Glutamatergic neuron (in vitro differentiated cells): ENCODE data around the gene LRRC10B. TPM values are rescaled to one million over a fixed set of nuclear protein-coding genes. Genes with fewer than 3 reads are reported as not detected.

Experiments
- DNase-seq: peaks from one replicate; pipeline ENCODE4 v3.0.0; 2022
- H3K27ac Mint-ChIP-seq: one replicate; pipeline ENCODE4 v1.8.0; 2020; ENCODE audit warnings: mild to moderate bottlenecking, mixed read lengths, inconsistent platforms; ENCODE audit not compliant: unreplicated experiment
- H3K27me3 Mint-ChIP-seq: one replicate; pipeline ENCODE4 v1.8.0; 2020; ENCODE audit warnings: mild to moderate bottlenecking, moderate library complexity, mixed read lengths, inconsistent platforms; ENCODE audit not compliant: unreplicated experiment
- H3K36me3 Mint-ChIP-seq: one replicate; pipeline ENCODE4 v1.8.0; 2020; ENCODE audit warnings: mild to moderate bottlenecking, mixed read lengths, inconsistent platforms; ENCODE audit not compliant: unreplicated experiment
- H3K4me1 Mint-ChIP-seq: one replicate; pipeline ENCODE4 v1.8.0; 2020; ENCODE audit warnings: mild to moderate bottlenecking, low read depth, mixed read lengths, inconsistent platforms; ENCODE audit not compliant: unreplicated experiment
- H3K4me3 Mint-ChIP-seq: one replicate; pipeline ENCODE4 v1.8.0; 2020; ENCODE audit warnings: mild to moderate bottlenecking, mixed read lengths, inconsistent platforms; ENCODE audit not compliant: unreplicated experiment
- H3K9me3 Mint-ChIP-seq: one replicate; pipeline ENCODE4 v1.8.0; 2020; ENCODE audit warnings: mild to moderate bottlenecking, moderate library complexity, mixed read lengths, inconsistent platforms; ENCODE audit not compliant: unreplicated experiment
- total RNA-seq: library from RNA; stranded (reverse); fragmentation: NEBNext Ultra II Directional; extraction: Animal tissue kit (Norgen Biotek cat#: 25700); gene quantifications from one replicate; pipeline ENCODE4 v1.2.1, GENCODE V29; 2021; ENCODE audit not compliant: unreplicated experiment
- TF ChIP-seq, protein P1 (sequence below): fragments of 200-600 bp; sonication (generic); IDR thresholded peaks from one replicate; pipeline ENCODE4 v1.5.0; 2021; ENCODE audit not compliant: partially characterized antibody, unreplicated experiment

Gene LRRC10B
- total RNA-seq, 1 donor from 2014 or later: 8.2 TPM

DNA sequence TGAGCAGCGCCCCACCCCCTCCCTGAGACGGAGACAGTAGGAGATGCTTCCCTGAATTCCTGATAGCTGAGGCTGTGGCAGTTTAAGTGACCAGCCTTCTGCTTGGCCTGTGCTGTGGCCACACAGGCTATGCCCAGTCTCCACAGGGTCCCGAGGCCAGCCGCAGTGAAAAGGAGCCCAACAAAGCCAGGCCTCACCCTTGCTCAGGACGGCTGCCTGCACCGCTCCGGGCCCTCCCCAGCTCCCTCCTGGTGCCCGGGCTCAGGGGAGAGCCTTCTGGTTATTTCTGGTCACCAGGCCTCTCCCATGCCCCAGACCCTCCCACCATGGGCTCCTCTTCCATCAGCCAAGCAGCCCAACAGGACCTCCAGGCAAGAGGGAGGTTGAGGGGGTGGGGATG lies 28.8 kb downstream of the LRRC10B start:
- TF ChIP-seq, protein P1, sequence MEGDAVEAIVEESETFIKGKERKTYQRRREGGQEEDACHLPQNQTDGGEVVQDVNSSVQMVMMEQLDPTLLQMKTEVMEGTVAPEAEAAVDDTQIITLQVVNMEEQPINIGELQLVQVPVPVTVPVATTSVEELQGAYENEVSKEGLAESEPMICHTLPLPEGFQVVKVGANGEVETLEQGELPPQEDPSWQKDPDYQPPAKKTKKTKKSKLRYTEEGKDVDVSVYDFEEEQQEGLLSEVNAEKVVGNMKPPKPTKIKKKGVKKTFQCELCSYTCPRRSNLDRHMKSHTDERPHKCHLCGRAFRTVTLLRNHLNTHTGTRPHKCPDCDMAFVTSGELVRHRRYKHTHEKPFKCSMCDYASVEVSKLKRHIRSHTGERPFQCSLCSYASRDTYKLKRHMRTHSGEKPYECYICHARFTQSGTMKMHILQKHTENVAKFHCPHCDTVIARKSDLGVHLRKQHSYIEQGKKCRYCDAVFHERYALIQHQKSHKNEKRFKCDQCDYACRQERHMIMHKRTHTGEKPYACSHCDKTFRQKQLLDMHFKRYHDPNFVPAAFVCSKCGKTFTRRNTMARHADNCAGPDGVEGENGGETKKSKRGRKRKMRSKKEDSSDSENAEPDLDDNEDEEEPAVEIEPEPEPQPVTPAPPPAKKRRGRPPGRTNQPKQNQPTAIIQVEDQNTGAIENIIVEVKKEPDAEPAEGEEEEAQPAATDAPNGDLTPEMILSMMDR: no peak
- H3K27ac Mint-ChIP-seq: no peak overlapping the region

DNA sequence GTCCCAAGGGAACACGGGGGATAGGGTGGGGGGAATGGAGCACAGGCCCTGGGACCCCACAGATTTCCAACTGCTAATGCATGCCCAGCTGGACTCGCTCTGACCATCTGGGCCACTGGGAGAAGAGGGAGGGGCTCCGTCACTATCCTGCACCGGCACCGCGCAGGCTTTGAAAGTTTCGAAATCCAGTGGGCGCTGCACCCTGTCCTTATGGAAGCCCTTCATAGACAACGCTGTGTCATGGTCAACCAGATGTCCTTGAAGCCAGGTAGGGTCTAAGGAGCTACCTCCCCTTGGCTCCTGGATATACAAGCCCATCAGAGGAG lies 30.1 kb downstream of the LRRC10B start:
- Mint-ChIP-seq H3K4me3 (peak overlapping the region; percentile 18), H3K27ac (peak overlapping the region; percentile 40)
- TF ChIP-seq, protein P1: no peak

More for the DNA sequence above, 28.8 kb downstream of the LRRC10B start:
- Mint-ChIP-seq H3K9me3 (peaks cover 17% of the 10 kb centered on the region), H3K36me3 (no peaks in the 10 kb centered on the region), H3K4me1 (peaks cover 45% of the 10 kb centered on the region), H3K4me3 (no peak overlapping the region), H3K27me3 (peaks cover 19% of the 10 kb centered on the region)
- no peak for DNase-seq

DNA sequence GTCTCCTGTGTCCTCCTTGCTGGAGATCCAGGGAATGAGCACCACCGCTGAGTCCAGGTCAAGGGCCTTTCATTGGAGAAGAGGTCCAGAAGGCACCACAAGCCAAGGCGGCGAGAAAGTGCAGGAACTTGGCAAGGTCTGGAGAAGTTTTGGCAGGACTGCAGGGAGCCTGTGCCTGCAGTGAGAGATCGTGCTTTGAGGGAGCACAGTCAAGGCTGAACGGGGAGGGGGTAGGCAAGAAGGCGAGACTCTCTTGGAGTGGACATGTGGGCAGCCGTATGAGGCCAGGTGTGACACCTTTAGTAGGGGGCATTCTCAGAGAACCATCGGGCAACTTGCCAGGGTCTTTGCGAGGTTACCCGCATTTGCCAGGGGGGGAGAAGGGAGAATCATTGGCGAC lies 30.5 kb downstream of the LRRC10B start:
- peak overlapping the region; percentile 40 for H3K27ac Mint-ChIP-seq
- no peak for DNase-seq
- peaks cover 19% of the 10 kb centered on the region for H3K27me3 Mint-ChIP-seq
- H3K9me3 Mint-ChIP-seq: peaks cover 15% of the 10 kb centered on the region
- H3K4me1 Mint-ChIP-seq: peaks cover 42% of the 10 kb centered on the region
- no peak overlapping the region for H3K4me3 Mint-ChIP-seq
- TF ChIP-seq, protein P1: no peak
- H3K36me3 Mint-ChIP-seq: no peaks in the 10 kb centered on the region

More for the DNA sequence above, 30.1 kb downstream of the LRRC10B start:
- Mint-ChIP-seq H3K9me3 (peaks cover 17% of the 10 kb centered on the region), H3K27me3 (peaks cover 19% of the 10 kb centered on the region), H3K36me3 (no peaks in the 10 kb centered on the region), H3K4me1 (peaks cover 44% of the 10 kb centered on the region)
- peak; percentile 49 for DNase-seq

DNA sequence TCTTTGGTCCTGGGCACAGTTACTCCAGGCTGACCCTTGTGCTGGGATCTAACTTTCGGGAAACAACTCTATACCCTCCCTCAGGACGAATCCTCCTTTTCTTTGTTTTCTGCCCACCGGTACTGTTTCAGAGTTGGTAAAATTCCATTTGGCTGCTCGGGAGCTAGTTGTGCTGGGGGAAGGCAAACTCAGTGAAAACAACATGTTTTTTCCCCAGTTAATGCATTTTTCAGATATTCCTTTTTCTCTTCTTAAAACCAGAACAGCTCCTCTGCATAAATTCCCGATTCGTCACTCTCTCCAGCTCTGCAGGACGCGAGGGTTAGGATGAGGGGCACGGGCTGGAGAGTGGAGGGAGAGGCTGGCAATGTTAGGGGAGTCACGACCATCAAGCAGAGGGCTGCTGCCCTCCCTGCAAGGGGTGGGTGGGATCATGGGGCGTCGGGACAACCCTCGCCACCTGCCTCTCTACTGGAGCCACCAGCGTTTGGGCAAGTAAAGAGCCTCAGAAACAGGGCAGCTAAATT lies 31.3 kb downstream of the LRRC10B start:
- TF ChIP-seq, protein P1: no peak
- DNase-seq: no peak
- Mint-ChIP-seq H3K27ac (peak overlapping the region; percentile 25), H3K27me3 (peaks cover 11% of the 10 kb centered on the region), H3K4me3 (peak overlapping the region; percentile 32), H3K4me1 (peaks cover 35% of the 10 kb centered on the region), H3K36me3 (no peaks in the 10 kb centered on the region), H3K9me3 (peaks cover 11% of the 10 kb centered on the region)

DNA sequence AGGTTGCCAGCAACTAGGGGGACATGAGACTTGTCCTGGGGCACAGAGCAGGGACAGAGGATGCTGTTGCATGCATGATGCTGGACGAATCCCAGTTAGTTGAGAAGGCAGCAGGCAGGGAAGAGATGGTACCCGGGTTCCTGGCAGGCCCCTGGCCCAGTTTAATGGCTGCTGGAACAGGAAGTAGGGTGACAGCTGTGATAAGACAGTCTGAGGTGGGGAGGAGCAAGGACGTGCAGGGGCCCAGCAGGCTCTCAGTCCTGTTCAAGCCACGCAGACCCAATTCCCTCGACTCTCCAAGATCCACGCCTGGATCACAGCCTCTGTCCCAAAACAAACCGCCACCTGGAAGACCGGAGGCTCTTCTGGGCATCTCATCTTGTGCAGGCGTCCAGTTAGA lies 32.0 kb downstream of the LRRC10B start:
- no peak overlapping the region for H3K27ac Mint-ChIP-seq
- peaks cover 10% of the 10 kb centered on the region for H3K27me3 Mint-ChIP-seq
- DNase-seq: no peak
- H3K4me1 Mint-ChIP-seq: peaks cover 33% of the 10 kb centered on the region
- H3K4me3 Mint-ChIP-seq: no peak overlapping the region
- peaks cover 11% of the 10 kb centered on the region for H3K9me3 Mint-ChIP-seq
- H3K36me3 Mint-ChIP-seq: no peaks in the 10 kb centered on the region
- TF ChIP-seq, protein P1: no peak
